Colonic mucosa (tissue), 4 donors: ENCODE results near the gene SPATA31C1. TPM values are rescaled to one million over a fixed set of nuclear protein-coding genes. Genes with fewer than 3 reads are reported as not detected.
A peak's percentile ranks its signal among the peaks of the same experiment; 100 is the strongest.

ENCODE experiments used
- DNase-seq: peaks from one replicate; pipeline ENCODE4 v3.0.0-alpha.2; 2020
- H3K27ac ChIP-seq: fragments of 200-600 bp; one replicate; pipeline ENCODE4 v1.8.0; 2021
- H3K27me3 ChIP-seq: fragments of 200-600 bp; one replicate; pipeline ENCODE4 v1.8.0; 2021
- H3K36me3 ChIP-seq: fragments of 200-600 bp; one replicate; pipeline ENCODE4 v1.8.0; 2021
- H3K4me1 ChIP-seq: fragments of 200-600 bp; one replicate; pipeline ENCODE4 v1.8.0; 2021; ENCODE audit warnings: mild to moderate bottlenecking
- H3K4me3 ChIP-seq: fragments of 200-600 bp; one replicate; pipeline ENCODE4 v1.8.0; 2021
- H3K9ac ChIP-seq, 2 donors: one replicate each; pipeline ENCODE4 v1.7.0; 2013; ENCODE audit warnings: control low read depth in 2 of 2, low read depth in 2 of 2, low read length in 2 of 2
- H3K9me3 ChIP-seq: fragments of 200-600 bp; one replicate; pipeline ENCODE4 v1.8.0; 2021
- intact Hi-C: fragments of 100-400 bp; cut with DNase I; formaldehyde crosslinking; loops from one replicate; pipeline ENCODE4 v1.14.1; 2022
- total RNA-seq, 2 donors: library from RNA; stranded (reverse); fragmentation: NEBNext Ultra II Directional in 1 of 2; extraction: Animal tissue kit (Norgen Biotek cat#: 25700) in 1 of 2; gene quantifications; one replicate each; pipeline ENCODE4 v1.2.1, GENCODE V29; 2021
- TF ChIP-seq, protein P1 (sequence below): fragments of 200-600 bp; IDR thresholded peaks from one replicate; pipeline ENCODE4 v1.8.0; 2022; ENCODE audit warnings: antibody characterized with exemption, mild to moderate bottlenecking
- donor health status: healthy.
- donor health status: DM: no; HTN: no; CAD: no.
- donor health status: DM: no; HTN: no; CAD: no.

Gene SPATA31C1
- total RNA-seq, 2 donors from 2014 or later = not detected

DNA sequence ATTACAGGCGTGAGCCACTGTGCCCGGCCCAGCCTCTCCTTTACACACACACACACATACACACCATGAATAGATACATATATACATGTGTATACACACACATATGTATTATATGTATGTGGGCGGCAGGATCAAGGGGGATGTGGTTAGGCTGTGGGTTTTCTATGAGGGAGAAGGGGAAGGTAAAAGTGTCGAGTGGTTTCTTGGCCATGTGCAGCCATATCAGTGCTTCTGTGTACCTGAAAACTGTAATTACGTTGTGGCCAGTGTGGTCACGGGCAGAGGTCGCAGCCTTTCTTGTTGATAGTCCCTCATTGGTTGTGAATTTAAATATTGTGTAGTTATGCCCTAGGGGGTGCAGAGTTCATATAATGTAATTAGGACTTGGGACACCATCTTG is 40.1 kb downstream of the SPATA31C1 start:
- H3K4me1 ChIP-seq = no peaks in the 10 kb centered on the region
- TF ChIP-seq, protein P1, sequence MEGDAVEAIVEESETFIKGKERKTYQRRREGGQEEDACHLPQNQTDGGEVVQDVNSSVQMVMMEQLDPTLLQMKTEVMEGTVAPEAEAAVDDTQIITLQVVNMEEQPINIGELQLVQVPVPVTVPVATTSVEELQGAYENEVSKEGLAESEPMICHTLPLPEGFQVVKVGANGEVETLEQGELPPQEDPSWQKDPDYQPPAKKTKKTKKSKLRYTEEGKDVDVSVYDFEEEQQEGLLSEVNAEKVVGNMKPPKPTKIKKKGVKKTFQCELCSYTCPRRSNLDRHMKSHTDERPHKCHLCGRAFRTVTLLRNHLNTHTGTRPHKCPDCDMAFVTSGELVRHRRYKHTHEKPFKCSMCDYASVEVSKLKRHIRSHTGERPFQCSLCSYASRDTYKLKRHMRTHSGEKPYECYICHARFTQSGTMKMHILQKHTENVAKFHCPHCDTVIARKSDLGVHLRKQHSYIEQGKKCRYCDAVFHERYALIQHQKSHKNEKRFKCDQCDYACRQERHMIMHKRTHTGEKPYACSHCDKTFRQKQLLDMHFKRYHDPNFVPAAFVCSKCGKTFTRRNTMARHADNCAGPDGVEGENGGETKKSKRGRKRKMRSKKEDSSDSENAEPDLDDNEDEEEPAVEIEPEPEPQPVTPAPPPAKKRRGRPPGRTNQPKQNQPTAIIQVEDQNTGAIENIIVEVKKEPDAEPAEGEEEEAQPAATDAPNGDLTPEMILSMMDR = no peak
- H3K4me3 ChIP-seq = no peak overlapping the region
- H3K27ac ChIP-seq = no peak overlapping the region
- H3K9ac ChIP-seq = no peak overlapping the region
- no peaks in the 10 kb centered on the region for H3K36me3 ChIP-seq
- intact Hi-C loops = loop anchor here (5.0 kb wide), 1 partner anchor 84 kb away; no protein-coding TSS in a partner anchor
- H3K9me3 ChIP-seq = no peaks in the 10 kb centered on the region
- no peak for DNase-seq
- no peaks in the 10 kb centered on the region for H3K27me3 ChIP-seq

DNA sequence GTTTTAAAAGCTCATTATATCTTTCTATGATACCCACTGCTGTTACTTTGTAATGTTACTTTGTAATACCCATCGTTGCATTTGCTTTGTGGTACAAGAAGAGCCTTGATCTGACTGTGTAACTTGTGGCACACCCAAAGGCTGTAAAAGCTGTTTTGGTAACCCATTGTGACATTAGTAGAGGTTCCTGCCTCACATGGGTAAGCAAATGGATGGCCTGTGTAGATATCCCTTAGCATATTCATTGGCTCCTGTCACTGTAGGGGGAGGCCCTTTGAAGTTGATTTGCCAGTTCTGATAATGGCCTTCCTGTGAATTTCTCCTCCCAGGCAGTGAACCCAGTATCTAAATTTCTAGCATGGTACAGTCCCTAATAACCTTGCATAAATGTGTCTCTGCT is 40.8 kb downstream of the SPATA31C1 start:
- no peaks in the 10 kb centered on the region for H3K9me3 ChIP-seq
- no peaks in the 10 kb centered on the region for H3K27me3 ChIP-seq
- intact Hi-C loops = loop anchor here (5.0 kb wide), 1 partner anchor 84 kb away; no protein-coding TSS in a partner anchor
- TF ChIP-seq, protein P1 = no peak
- H3K27ac ChIP-seq = no peak overlapping the region
- no peak for DNase-seq
- H3K9ac ChIP-seq = no peak overlapping the region
- H3K4me1 ChIP-seq = no peaks in the 10 kb centered on the region
- H3K4me3 ChIP-seq = no peak overlapping the region
- H3K36me3 ChIP-seq = no peaks in the 10 kb centered on the region

DNA sequence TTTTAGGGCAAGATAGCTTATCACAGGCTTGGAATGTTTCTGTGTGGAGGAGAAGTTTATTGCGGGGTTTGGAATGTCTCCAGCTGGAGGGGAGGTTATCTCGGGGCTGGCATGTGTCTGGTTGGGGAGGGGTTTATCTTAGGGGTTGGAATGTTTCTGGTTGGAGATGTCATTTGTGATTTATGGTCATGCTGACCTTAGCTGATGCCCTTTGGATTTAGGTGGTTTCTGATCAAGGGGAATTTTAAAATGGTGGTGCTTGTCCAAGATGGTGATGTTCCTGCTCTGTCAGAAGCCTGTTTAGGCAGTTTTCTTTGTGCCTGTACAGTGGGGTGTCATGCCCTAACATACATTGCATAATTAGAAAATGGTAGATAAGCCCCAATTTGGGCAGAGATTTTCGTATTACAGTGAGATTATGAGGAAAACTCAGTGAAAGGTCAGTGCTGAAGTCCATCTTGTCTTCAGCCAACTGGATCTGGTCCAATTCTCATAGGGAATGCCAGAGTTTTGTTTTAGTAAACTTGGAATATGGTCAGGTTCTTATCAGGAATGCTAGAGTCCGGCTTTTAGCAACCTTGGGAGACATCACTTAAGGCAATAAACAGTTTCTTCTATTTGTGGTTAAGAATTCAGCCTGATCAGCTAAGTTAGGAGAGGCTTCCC is 42.3 kb downstream of the SPATA31C1 start:
- DNase-seq = peak; percentile 62
- no peaks in the 10 kb centered on the region for H3K36me3 ChIP-seq
- intact Hi-C loops = loop anchor here (5.0 kb wide), 1 partner anchor 82 kb away; no protein-coding TSS in a partner anchor
- no peaks in the 10 kb centered on the region for H3K4me1 ChIP-seq
- TF ChIP-seq, protein P1 = no peak
- H3K27me3 ChIP-seq = no peaks in the 10 kb centered on the region
- H3K4me3 ChIP-seq = no peak overlapping the region
- H3K27ac ChIP-seq = peak overlapping the region; percentile 50
- no peaks in the 10 kb centered on the region for H3K9me3 ChIP-seq
- no peak overlapping the region for H3K9ac ChIP-seq

DNA sequence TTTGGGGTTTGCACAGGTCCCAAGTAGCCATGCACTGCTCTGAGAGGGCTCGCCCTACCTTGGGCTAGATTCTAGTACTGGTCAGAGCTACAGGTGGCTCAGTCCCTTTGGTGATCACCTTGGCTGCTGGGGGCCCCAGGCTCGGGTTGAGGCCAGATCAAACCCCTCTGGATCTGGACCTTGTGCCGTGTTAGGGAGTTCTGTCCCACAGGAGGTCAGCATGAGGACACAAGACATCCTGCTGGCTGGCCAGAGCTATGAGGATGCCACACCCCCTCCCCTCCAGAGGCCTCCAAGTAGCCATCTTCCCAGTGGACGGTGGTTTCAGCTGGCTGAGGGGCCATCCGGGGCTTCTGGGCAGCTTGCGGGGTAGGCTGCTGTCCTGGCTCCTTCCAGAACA is 46.0 kb downstream of the SPATA31C1 start:
- DNase-seq = no peak
- H3K4me3 ChIP-seq = no peak overlapping the region
- no peaks in the 10 kb centered on the region for H3K9me3 ChIP-seq
- intact Hi-C loops = no loop called here
- TF ChIP-seq, protein P1 = no peak
- H3K27me3 ChIP-seq = no peaks in the 10 kb centered on the region
- H3K4me1 ChIP-seq = no peaks in the 10 kb centered on the region
- H3K27ac ChIP-seq = no peak overlapping the region
- no peak overlapping the region for H3K9ac ChIP-seq
- H3K36me3 ChIP-seq = no peaks in the 10 kb centered on the region

DNA sequence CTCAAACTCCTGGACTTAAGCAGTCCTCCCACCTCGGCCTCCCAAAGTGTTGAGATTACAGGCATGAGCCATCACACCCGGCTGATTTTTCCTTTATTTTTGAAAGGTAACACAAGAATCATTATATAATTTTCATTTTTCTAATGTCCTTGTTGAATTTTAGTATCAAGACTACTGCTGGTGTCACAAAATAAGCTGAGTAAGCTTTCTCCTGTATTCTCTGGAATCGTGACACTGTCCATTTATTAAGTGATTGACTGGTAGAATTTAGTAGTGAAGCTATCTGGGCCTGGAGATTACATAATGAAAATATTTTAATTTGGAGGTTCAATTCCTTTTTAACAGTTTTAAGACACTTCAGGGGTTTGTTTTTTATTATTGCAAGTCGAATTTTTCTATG is 47.1 kb downstream of the SPATA31C1 start:
- no peak for DNase-seq
- Histone ChIP-seq H3K9ac (no peak overlapping the region), H3K4me3 (no peak overlapping the region), H3K9me3 (no peaks in the 10 kb centered on the region), H3K36me3 (no peaks in the 10 kb centered on the region), H3K4me1 (no peaks in the 10 kb centered on the region), H3K27me3 (no peaks in the 10 kb centered on the region), H3K27ac (no peak overlapping the region)
- intact Hi-C loops = no loop called here
- TF ChIP-seq, protein P1 = no peak
